ENCODE measurements around the gene CDC42BPA.

DNA sequence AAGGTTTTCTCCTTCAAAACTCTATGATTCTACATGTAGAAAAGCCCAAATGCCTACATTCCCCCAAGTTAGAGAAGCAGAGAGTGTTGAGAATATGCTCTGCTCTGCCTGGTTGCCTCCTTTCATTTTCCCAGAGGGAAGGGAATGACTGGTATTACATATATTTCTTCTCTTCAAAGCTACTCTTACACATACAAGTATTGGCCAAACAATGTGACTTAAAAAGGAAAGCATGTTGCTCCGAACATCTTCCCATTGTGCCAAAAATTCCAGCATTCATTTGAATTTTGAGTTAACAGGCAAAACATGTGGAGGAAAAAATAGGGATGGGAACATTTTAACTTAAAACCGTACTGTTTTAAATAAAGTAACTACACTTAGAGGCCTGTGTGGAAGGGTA, 253.0 kb downstream of the CDC42BPA start:
- TF ChIP-seq, protein P1, sequence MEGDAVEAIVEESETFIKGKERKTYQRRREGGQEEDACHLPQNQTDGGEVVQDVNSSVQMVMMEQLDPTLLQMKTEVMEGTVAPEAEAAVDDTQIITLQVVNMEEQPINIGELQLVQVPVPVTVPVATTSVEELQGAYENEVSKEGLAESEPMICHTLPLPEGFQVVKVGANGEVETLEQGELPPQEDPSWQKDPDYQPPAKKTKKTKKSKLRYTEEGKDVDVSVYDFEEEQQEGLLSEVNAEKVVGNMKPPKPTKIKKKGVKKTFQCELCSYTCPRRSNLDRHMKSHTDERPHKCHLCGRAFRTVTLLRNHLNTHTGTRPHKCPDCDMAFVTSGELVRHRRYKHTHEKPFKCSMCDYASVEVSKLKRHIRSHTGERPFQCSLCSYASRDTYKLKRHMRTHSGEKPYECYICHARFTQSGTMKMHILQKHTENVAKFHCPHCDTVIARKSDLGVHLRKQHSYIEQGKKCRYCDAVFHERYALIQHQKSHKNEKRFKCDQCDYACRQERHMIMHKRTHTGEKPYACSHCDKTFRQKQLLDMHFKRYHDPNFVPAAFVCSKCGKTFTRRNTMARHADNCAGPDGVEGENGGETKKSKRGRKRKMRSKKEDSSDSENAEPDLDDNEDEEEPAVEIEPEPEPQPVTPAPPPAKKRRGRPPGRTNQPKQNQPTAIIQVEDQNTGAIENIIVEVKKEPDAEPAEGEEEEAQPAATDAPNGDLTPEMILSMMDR (conservative IDR thresholded peaks at IDR 0.05 in 1 of 2, IDR thresholded peaks at IDR 0.05 in 1 of 2; ENCODE audit: low read depth in 1 of 2, low read length in 2 of 2) = no peak
- no peak for TF ChIP-seq EZH2 (IDR thresholded peaks at IDR 0.05; ENCODE audit: low read length, missing control alignments)
